Erythroblast (primary cell): ENCODE measurements around the gene PAQR9.
A peak's percentile ranks its signal among the peaks of the same experiment; 100 is the strongest.

Experiments
- DNase-seq, 2 experiments: peaks; one replicate each; lab custom pipeline; 2025; lab: John Stamatoyannopoulos, UW
- GATA1 ChIP-seq: IDR thresholded peaks from 2 replicates; pipeline ENCODE4 v1.6.1; 2011; ENCODE audit warnings: low read depth, mild to moderate bottlenecking, control low read depth, low read length, moderate library complexity
- POLR2A ChIP-seq: IDR thresholded peaks from 2 replicates; pipeline ENCODE4 v1.6.1; 2011; ENCODE audit warnings: mild to moderate bottlenecking, low read length

The PAQR9 gene

GRCh38 chr3:142935963-142936362 is 27.5 kb downstream of the PAQR9 start:
- TF ChIP-seq GATA1, result no peak
- no peak for DNase-seq

- no peak for TF ChIP-seq POLR2A
- no peak for TF ChIP-seq GATA1
Observed at GRCh38 chr3:142934887-142935269, 28.6 kb downstream of the PAQR9 start.

GRCh38 chr3:142934128-142934886 is 29.2 kb downstream of the PAQR9 start:
- TF ChIP-seq POLR2A (no peak), GATA1 (no peak)
- DNase-seq, result peak; percentile 65 to 91

More at GRCh38 chr3:142934887-142935269, 28.6 kb downstream of the PAQR9 start:
- no peak for DNase-seq

GRCh38 chr3:142931222-142931621 is 32.3 kb downstream of the PAQR9 start:
- no peak for TF ChIP-seq GATA1
- no peak for TF ChIP-seq POLR2A
- DNase-seq, result peak; percentile 24 to 42

DNA sequence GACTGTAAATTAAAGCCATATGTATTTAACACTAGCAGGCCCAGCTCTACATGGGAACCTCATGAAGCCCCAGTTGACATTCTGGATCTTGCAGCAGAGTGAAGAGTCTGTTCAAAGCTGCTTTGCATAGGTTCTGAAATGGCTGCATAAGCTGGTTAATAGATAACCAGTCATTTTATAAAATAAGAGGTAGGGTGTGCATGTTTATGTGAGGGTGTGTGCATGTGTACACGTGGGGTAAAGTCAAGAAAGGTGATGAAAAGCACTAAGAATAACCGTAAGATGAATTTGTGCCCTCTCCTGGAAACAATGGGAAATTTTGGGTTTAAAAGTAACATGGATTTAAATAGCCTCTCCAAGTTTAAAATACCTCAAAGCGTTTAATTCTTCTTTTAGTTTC is 33.0 kb downstream of the PAQR9 start:
- no peak for TF ChIP-seq GATA1
- TF ChIP-seq POLR2A, result no peak
- DNase-seq, result peak; percentile 39 to 50

- DNase-seq, result peak; percentile 72 to 89
- TF ChIP-seq POLR2A (peak; percentile 23), GATA1 (no peak)
Observed at GRCh38 chr3:142929890-142930289, 33.6 kb downstream of the PAQR9 start.

DNA sequence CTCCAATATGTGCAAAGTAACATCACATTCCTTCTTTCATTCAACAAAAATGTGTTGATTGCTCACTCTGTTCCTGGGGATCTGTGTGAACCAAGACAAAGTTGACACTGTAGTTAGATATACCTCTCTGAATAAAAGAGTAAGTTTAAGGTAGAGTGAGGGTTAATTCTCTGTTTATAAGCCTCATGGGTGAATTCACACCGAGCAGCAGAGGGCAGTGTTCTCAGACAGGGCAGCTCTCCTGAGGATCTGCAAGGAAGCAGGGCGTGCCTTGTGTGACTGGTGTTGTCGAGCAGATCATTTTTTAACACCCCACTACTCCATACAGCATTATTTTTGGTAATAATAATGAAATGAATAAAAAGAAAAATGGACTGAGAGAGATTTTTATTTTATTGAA is 34.4 kb downstream of the PAQR9 start:
- TF ChIP-seq GATA1 (no peak), POLR2A (no peak)
- peak; percentile 91 to 92 for DNase-seq

- TF ChIP-seq GATA1 (no peak), POLR2A (no peak)
- no peak for DNase-seq
Observed at GRCh38 chr3:142926368-142926944, 37.0 kb downstream of the PAQR9 start.

DNA sequence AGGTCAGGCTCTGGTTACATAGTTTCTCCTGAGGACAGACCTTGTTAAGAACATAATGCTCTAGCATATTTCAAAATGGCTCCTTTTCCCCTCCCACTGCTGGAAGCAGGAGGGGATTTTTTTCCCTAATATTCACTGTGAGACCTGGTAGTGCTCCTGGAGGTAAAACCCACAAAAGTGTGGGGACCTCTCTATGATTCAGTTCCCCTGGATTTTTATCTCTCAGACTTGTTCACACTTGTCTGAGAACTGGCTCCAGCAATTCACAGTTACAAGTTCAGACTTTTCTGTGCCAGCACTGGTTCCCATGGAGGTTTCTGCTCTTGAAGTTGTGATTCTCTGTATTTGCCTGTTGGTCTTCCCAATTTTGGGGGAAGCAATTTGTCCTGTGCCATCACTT is 38.3 kb downstream of the PAQR9 start:
- TF ChIP-seq POLR2A (no peak), GATA1 (no peak)
- no peak for DNase-seq

GRCh38 chr3:142923694-142924093 is 39.8 kb downstream of the PAQR9 start:
- DNase-seq, result no peak
- TF ChIP-seq POLR2A (no peak), GATA1 (no peak)

DNA sequence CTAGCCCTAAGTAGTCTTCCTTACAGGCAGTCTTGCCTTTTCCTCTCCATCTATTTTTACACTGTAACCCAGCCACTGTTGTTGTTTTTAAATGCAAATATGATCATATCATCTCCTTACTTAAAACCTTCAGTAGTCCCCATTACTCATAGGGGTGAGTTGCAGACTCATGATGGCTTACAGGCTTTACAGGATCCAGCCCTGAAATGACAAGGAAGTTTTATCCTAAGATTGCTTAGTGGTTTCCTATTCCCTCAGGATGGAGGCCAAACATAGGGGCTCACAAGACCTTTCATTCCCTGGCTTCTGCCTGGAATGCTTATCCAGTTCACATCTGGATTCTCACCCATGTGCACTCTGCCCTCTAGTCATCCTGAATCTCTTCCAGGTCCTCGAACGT is 46.9 kb downstream of the PAQR9 start:
- TF ChIP-seq POLR2A, result no peak
- TF ChIP-seq GATA1, result no peak
- DNase-seq, result peak in 1 of 2 experiments; percentile 40

DNA sequence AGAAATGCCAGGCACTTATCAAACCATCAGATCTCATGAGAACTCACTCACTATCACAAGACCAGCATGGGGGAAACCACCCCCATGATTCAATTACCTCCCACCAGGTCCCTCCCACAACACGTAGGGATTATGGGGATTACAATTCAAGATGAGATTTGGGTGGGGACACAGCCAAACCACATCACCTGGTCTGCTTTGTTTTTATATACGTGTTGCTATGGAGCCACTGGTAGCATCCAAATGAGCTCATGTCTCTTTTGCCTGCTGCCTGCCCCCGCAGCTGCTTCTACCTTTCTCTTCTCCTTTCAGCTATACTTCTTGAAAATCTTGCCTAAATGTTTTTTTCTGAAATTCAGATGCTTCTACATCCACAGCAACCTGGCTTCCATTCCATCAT is 47.8 kb downstream of the PAQR9 start:
- TF ChIP-seq POLR2A, result no peak
- TF ChIP-seq GATA1, result no peak
- no peak for DNase-seq

GRCh38 chr3:142914286-142914811 is 49.1 kb downstream of the PAQR9 start:
- TF ChIP-seq POLR2A (no peak), GATA1 (no peak)
- no peak for DNase-seq

GRCh38 chr3:142913432-142913831 is 50.0 kb downstream of the PAQR9 start:
- no peak for DNase-seq
- TF ChIP-seq POLR2A (no peak), GATA1 (no peak)

DNA sequence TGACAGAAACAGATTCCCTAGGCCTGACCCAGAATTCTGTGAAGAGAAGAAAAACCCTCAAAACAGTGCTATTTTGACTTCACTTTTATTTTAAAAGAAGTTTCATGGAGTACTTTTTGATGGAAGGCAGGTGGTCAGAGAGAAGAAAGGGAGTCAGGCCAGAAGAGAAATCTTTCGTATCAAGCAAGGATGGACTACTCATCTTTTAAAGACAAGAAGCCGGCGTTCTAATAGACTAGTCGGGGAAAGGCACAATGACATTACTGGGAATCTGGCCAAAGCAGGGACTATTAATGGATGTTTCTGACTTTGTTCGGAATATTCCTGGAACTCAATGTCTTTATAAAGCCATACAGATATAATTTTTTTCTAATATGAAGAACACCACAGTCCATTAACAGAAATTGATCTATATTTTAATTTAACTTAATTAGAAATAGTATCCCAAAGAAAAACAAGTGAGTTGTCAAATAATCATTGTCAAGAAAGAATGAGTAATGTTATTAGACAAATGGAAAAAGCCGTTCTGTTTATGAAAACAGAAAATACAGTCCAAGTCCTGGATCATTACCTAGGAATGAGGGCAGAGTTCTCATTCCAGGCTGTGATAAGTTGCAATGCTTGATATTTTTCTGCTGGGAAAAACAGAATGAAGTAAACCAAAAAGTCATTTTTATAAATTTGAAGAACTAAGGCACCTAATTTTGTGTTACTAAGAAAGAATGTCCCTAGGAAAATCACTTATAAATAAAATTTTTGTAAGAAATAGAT is 50.9 kb downstream of the PAQR9 start:
- DNase-seq, result no peak
- TF ChIP-seq POLR2A (no peak), GATA1 (no peak)
